GM12865 (cell line): ENCODE results near the gene PUSL1.

Experiments
- DNase-seq: peaks from one replicate; pipeline ENCODE4 v3.0.0; 2010; ENCODE audit warnings: low read depth
- H3K4me3 ChIP-seq: 2 replicates; pipeline ENCODE4 v1.5.1; 2011; ENCODE audit warnings: mild to moderate bottlenecking, low read depth, low read length, control low read depth
- CTCF ChIP-seq: IDR thresholded peaks from 2 replicates; pipeline ENCODE4 v1.5.1; 2011; ENCODE audit warnings: low read length, control low read depth, low read depth, inconsistent platforms; ENCODE audit not compliant: insufficient read depth; ENCODE audit errors: missing control alignments

Gene PUSL1

DNA sequence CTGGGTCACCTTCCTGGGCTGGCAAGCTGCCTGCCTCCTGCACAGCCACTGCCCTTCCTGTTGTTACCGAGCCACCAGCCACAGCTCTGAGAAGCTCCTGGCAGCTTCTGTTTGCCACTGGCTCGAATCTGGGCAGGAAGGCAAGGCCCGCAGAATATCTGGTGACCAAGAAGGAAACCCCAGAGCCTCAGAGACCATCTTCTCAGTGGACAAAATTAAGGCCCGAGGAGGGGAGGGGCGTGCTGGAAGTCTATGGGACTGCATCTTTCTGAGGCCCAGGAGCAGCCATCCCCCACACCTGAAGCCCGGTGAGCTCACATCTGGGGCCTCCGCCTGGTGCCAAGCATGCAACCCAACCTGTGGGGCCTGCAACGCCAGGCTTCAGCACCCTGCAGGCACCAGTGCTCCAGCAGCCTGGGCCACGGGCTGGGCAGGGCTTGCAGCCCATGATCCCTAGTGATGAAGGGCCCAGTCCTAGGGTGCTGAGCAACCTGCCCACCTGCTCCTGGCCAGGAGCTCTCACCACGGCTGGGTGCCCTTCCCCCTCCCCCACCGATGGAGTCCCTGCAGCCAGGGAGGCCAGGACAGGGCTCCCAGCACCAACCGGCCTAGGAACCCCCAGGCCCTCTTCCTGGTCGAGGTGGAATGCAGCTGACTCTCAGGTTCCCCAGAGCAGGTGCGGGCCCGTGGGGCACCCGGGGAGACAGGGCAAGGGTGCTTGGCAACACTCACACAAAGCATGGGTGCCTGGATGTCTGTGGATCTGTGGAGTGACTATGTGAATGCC, 17.1 kb downstream of the PUSL1 start:
- peak overlapping the region; percentile 92 for H3K4me3 ChIP-seq
- DNase-seq, result no peak
- no peak for TF ChIP-seq CTCF

- TF ChIP-seq CTCF, result no peak
- DNase-seq, result no peak
- H3K4me3 ChIP-seq, result peak overlapping the region; percentile 92; the same call in 1 of the 2 replicates
Measured at GRCh38 chr1:1326075-1326605, 17.7 kb downstream of the PUSL1 start.

GRCh38 chr1:1327291-1327690, 18.9 kb downstream of the PUSL1 start:
- no peak for DNase-seq
- no peak for TF ChIP-seq CTCF
- no peak overlapping the region for H3K4me3 ChIP-seq

- no peak for DNase-seq
- TF ChIP-seq CTCF, result no peak
Measured at GRCh38 chr1:1328254-1328653, 19.9 kb downstream of the PUSL1 start.

GRCh38 chr1:1329304-1330210, 21.2 kb downstream of the PUSL1 start:
- no peak for TF ChIP-seq CTCF
- DNase-seq, result no peak
- no peak overlapping the region for H3K4me3 ChIP-seq

More at GRCh38 chr1:1328254-1328653, 19.9 kb downstream of the PUSL1 start:
- no peak overlapping the region for H3K4me3 ChIP-seq

DNA sequence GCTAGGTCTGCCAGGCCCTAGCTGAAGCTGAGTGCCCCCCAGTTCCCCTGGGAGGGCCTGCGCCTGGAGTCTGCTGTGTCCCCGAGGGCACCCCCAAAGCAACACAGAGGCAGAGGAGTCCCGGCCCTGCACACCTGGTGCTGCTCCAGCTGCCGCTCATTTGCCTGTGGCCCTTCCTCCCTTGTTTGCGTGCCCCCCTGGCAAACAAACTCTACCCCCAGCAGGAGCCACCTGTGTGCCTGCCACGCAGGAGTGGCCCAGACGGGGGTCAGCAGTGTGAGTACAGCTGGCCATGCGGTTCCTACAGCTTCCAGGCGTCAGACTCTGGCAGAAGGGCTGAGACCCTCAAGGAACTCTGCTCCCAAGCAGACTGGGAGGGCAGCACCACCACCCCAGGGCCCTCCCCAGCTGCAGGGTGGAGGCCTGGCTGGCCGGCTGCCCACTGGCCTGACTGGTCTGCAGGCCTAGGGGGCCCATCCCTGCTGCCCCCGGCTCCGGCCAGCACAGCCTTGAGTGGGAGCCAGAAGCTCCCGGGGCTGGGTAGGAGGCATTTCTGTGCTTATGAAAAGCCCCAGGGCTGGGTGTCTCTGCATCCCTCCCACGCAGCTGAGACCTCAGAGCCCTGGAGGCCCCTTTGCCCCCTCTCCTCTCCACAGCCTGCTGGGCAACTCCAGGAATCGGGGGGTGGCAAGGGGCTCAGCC, 22.1 kb downstream of the PUSL1 start:
- no peak for DNase-seq
- TF ChIP-seq CTCF, result no peak
- H3K4me3 ChIP-seq, result no peak overlapping the region
